ENCODE measurements around the gene PRDM16. TPM values are rescaled to one million over a fixed set of nuclear protein-coding genes. Genes with fewer than 3 reads are reported as not detected.

PRDM16 gene
- total RNA-seq, 1 experiment from 2014 or later, result 0.17 TPM

DNA sequence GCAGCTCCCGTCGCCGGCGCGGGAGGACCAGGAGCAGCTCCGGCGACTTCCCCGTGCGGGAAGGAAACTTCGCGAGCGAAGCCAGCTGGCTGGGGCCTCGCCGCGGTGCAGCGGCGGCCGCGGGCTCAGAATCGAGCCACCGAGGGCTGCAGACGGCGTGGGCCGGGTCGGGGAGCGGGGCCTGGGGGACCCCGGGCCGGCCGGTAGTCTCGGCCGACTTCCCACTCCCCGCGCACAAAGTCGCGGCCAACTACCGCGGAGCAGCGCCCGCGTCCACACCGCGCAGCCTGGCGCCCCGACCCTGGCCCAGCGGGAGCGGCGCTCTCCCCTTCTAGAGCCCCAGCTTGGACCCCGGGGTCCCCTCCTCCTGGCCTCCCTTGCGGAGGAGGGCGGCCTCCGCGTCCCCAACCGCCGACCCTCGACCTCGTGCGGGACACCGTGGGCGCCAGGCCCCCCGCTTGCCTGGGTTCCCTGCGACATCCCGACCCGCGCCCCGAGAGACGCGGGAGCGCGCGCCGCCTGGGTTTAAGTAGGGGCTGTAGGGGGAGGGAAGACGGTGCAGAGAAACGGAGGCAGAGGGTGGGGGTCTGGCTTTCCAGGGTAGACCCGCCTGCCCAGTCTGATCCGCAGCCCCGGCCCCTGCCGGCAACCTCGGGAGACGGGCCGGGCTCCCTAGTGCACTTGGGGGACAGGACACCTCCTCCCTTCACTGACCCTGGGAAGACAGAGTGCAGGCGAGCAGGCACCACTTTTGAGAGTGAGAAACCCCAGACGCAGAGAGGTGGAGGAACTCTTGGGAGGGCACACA is 4.7 kb downstream of the PRDM16 start:
- H3K4me3 Mint-ChIP-seq, result peak overlapping the region in 1 of 2 experiments; percentile 70; a peak in 2 of 5 replicates
- Histone ChIP-seq H3K18ac (ENCODE audit: insufficient read length, low read depth, low read length) (no peak overlapping the region), H4K5ac (ENCODE audit: insufficient read length, low read depth, low read length) (no peak overlapping the region), H3K4me1 (ENCODE audit: insufficient read depth, low read length) (peaks cover 4% of the 10 kb centered on the region; the same call in 1 of the 2 replicates), H3K9ac (ENCODE audit: extremely low read depth, insufficient read length, low read length) (no peak overlapping the region), H3K56ac (ENCODE audit: insufficient read length, low read depth, low read length) (no peak overlapping the region), H3K79me1 (ENCODE audit: insufficient read depth, low read depth, low read length, poor library complexity, severe bottlenecking) (no peaks in the 10 kb centered on the region), H2BK5ac (ENCODE audit: insufficient read length, low read length) (no peak overlapping the region), H3K14ac (ENCODE audit: insufficient read depth, low read length) (no peak overlapping the region; the same call in 1 of the 2 replicates), H2BK15ac (ENCODE audit: low read depth, low read length) (no peak overlapping the region), H3K27ac (ENCODE audit: insufficient read length, low read depth, low read length) (no peak overlapping the region), H3K9me3 (ENCODE audit: control insufficient read depth, low read depth, low read length) (no peaks in the 10 kb centered on the region), H3K4me2 (ENCODE audit: insufficient read depth, insufficient read length, low read length) (peak overlapping the region; percentile 3), H2BK12ac (ENCODE audit: insufficient read length, low read depth, low read length) (no peak overlapping the region), H4K8ac (replicated peaks; ENCODE audit: insufficient read length, low read depth, low read length) (no peak overlapping the region), H4K20me1 (ENCODE audit: control insufficient read depth, insufficient read depth, insufficient read length) (no peaks in the 10 kb centered on the region), H2BK120ac (ENCODE audit: low read depth, low read length, poor library complexity, severe bottlenecking) (no peak overlapping the region), H3T11ph (ENCODE audit: low read length) (no peak overlapping the region), H2AFZ (ENCODE audit: low read length) (no peak overlapping the region), H3K4ac (ENCODE audit: low read depth, low read length) (no peak overlapping the region), H4K91ac (ENCODE audit: insufficient read length, low read depth, low read length) (no peak overlapping the region), H2AK5ac (ENCODE audit: insufficient read length, low read length) (no peak overlapping the region), H2BK20ac (ENCODE audit: low read depth, low read length, poor library complexity, severe bottlenecking) (no peak overlapping the region), H3K23ac (ENCODE audit: insufficient read length, low read depth, low read length) (no peak overlapping the region), H3K27me3 (ENCODE audit: insufficient read depth, low read length) (peaks cover 44% of the 10 kb centered on the region), H3K23me2 (ENCODE audit: insufficient read length, low read depth, low read length, poor library complexity, severe bottlenecking) (peaks cover 7% of the 10 kb centered on the region), H3K79me2 (ENCODE audit: insufficient read depth, low read length) (no peaks in the 10 kb centered on the region)
- no CpG with 5 or more reads among the region's 82 CpGs for WGBS (ENCODE audit: extremely low coverage, insufficient read length, low lambda C conversion rate)
- DNase-seq, result no peak
- H3K27me3 Mint-ChIP-seq (ENCODE audit: low read depth), result peaks cover 72% of the 10 kb centered on the region
- no peaks in the 10 kb centered on the region; a peak in 1 of 5 replicates for H3K9me3 Mint-ChIP-seq
- H3K4me1 Mint-ChIP-seq, result peaks cover 10 to 28% of the 10 kb centered on the region in 2 experiments
- TF ChIP-seq, protein P1, sequence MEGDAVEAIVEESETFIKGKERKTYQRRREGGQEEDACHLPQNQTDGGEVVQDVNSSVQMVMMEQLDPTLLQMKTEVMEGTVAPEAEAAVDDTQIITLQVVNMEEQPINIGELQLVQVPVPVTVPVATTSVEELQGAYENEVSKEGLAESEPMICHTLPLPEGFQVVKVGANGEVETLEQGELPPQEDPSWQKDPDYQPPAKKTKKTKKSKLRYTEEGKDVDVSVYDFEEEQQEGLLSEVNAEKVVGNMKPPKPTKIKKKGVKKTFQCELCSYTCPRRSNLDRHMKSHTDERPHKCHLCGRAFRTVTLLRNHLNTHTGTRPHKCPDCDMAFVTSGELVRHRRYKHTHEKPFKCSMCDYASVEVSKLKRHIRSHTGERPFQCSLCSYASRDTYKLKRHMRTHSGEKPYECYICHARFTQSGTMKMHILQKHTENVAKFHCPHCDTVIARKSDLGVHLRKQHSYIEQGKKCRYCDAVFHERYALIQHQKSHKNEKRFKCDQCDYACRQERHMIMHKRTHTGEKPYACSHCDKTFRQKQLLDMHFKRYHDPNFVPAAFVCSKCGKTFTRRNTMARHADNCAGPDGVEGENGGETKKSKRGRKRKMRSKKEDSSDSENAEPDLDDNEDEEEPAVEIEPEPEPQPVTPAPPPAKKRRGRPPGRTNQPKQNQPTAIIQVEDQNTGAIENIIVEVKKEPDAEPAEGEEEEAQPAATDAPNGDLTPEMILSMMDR (conservative IDR thresholded peaks at IDR 0.05), result no peak
- H3K36me3 Mint-ChIP-seq (ENCODE audit: insufficient read depth in 1 of 3, low read depth in 3 of 3), result no peaks in the 10 kb centered on the region
- H3K27ac Mint-ChIP-seq, result no peak overlapping the region

Data from H9 (cell line).